ENCODE data around the gene BEGAIN.

The BEGAIN gene

DNA sequence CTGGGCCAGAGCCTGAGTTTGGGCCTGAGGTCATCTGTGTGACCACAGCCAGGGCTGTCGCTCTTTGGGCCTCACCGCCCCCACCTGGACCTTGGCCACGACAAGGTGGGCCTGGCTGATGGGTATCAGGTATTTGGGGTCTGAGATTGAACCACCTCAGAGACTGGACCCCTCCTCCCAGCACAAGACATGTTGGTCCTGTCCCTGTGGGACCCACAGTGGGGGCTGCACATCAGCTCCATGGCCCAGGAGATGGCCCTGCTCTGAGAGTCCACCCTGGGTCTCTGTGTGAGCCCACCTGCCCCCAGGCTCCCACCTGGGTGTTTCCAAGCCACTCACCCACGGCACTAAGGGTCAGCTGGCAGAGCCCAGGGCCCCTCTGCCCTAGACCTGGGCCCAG lies 20.6 kb downstream of the BEGAIN start:
- no peak for DNase-seq

DNA sequence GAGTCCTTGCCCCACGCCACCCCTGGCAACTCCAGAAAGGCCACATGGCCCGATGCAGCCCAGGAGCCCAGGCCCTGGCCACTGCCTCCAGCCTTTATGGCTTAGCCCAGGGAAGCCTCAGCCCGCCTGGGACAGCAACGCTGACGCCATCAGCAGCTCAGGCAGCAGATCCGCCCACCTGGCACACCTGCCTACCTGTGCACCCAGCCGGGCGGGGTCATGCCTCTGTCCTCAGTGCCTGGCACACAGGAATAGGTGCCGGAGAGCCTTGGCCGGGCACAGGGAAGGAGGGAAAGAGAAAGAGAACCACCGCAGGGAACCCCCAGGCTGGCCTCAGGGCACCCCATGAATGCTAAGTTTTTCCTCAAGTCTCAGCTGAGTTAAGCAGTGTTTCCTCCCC lies 21.1 kb downstream of the BEGAIN start:
- no peak for DNase-seq

DNA sequence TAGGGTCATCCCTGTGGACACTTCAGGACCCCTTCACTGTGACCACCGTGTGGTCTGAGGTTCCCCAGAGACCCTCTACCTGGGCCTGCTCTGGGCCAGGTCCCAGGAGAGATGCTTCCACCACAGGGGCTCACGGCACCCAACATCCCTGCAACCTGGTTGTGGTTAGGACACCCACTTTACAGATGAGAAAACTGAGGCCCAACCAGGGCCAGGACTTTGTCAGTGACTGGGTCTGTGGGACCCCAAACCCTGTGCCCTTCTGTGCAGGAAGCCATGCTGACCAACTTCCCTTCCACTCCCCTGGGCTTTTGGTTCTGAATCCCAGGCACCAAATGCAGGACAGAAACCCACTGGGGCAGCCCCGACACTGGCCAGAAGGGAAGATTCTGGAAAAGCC lies 21.6 kb downstream of the BEGAIN start:
- DNase-seq, result no peak

DNA sequence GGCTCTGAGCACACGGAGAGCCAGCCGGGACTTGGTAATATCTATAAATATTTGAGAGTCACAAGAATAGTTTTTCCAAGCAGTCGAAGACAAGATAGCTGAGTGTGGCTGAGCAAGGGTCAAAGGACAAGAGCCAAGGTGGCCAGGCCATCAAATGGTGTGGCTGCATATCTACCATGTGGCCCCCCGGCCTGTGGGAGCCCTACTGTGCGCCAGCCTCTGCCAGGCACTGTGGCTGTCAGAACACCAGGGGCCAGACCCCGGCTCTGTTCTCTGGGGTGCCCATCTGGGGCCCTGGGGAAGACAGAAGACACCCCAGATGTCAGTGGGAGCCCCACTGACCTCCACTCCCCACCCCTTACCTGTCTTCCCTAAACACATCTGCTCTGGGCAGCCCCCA lies 22.7 kb downstream of the BEGAIN start:
- no peak for DNase-seq

DNA sequence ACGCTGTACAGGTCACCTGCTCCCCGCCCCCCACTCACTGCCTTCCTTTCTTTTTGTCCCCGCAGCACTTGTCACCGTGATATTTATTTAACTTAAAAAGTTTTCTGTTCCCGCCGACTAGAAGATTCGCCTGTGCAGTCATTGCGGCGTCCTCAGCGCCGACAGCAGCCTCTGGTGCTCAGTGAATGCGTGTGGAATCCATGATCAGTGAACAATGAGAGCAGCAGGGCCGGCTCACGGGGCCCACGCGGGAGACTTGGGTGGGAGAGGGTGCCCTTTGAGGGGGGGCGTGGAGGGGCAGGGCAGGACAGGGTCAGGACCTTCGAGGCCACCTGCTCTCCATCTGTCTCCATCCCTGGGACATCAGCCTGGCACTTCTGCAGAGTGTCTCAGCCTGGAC lies 24.5 kb downstream of the BEGAIN start:
- no peak for DNase-seq

DNA sequence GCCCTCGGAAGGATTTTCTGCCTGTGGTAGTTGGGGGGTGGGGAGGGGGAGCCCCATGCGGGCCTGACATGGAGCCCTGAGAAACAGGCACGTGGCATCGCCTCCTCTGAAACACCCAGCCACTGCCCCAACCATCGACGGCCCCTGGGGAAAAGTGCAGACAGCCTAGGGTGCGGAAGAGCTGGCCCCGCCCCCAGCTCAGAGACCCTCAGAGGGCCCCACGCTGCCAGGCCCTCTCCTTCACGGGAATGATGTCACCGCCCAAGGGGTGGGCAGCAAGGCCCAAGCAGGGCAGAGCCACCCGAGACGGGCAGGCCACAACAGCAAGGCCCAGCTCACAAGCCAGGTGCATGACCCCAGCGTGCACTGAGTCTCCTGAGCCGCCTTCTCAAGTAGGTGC lies 26.2 kb downstream of the BEGAIN start:
- peak; percentile 47 for DNase-seq

DNA sequence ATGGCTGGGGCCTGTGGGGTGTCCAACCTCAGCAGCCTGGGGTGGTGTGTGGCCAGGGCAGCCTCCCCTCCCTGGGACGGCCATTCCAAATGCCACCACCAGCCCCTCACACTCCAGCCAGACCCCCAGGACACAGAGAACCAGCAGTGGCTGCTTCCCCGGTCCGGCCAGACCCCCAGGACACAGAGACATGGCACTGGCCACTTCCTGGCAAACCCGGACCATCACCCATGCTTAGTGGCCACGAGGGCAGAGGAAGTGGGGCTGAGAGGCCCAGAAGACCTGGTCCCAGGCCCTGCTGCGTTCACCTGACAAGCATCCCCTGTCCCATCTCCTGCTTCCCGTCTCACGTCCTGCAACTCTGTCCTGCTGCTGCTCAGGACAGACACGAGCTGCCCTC lies 26.7 kb downstream of the BEGAIN start:
- no peak for DNase-seq

DNA sequence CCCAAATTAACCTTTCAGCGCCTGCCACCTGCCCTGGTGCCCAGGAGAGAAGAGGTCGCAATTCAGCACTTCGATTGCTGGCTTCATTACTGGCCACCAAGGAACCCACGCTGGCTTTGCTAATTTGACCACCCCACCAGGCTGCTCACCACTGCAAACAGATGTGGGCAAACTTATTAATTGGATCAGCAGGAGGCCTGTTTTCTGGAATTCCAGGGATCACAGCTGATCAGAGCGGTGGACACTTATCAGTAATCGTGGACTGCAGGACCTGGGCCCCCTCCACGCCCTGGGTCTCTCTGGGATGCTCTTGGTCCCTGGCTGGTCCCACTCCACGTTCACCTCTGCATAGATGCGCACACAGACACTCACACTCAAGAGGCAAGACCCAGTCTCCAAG lies 27.8 kb downstream of the BEGAIN start:
- DNase-seq, result no peak

DNA sequence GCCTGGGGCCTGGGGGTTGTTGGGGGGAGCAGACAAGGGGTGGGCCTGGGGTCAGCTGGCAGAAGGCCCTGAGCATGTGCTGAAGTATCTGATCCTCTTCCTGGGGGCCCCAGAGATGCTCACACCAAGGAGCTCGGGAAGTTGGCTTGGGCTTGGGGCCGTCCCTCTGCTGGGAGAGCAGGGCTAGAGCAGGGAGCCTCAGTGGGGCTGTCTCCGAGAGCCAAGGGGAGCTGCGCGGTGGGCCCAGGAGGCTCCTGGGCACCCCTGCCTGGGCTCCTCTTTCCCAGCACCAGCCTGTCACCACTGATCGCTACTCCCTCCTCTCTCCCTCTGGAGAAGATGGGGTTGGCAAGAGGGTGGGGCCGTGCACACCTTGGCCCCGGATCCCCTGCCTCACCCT lies 28.3 kb downstream of the BEGAIN start:
- DNase-seq, result no peak

DNA sequence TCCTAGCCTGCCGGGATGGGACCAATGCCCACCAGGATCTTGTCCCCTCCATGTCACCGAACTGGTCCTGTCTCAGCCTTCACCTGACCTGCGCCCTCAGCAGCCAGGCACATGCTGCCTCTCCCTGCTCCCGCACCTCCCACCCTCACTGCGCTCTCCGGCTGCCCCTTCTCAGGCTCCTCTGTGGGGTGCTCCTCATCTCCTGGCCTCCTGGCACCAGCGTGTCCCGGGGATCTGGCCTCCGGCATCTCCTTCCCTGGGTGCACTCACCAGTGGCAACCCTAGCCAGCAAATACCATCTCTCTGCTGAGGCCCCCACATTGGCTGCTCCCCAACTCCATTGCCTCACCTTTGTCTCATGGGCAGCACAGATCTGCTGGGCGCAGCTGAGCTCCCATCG lies 29.0 kb downstream of the BEGAIN start:
- DNase-seq, result no peak

DNA sequence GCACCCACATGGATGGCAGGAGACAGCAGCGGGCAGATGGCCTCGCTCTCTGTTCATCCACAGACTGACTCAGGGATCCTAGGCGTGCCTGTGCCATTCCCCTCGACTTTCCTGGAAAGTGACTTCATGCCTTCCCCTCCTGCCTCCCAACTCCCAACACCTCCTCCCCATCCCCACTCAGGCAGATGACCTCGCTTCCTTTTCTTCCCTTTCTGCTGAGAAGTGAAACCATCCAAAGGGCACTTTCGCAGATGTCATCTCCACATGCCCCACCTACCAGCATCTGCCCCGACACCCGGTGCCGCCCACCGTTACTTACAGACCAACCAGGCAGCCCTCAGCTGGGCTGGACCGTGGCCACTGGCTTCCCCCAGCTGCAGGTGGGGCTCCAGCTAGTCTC lies 29.6 kb downstream of the BEGAIN start:
- DNase-seq, result no peak

DNA sequence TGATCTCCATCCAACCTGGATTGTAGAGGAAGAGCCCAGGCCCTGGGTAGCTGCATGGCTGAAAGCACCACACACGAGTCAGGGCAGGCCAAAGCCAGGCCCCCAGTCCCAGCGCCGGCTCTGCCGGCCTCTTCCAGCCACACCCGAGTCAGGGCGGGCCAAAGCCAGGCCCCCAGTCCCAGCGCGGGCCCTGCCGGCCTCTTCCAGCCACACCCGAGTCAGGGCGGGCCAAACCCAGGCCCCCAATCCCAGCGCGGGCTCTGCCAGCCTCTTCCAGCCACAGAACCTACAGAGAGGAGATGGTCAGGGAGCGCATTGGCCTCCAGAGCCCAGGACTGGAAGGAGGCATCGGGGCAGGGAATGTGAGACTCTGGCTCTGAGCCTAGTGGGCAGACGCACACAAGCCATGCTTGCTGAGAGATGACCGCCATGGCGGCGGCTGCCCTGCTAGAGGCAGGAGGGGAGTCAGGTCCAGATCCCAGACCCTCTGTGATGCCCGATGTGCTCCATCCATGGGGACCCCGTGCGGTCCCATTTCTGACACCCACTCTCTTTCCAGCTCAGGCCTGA lies 30.2 kb downstream of the BEGAIN start:
- no peak for DNase-seq

DNA sequence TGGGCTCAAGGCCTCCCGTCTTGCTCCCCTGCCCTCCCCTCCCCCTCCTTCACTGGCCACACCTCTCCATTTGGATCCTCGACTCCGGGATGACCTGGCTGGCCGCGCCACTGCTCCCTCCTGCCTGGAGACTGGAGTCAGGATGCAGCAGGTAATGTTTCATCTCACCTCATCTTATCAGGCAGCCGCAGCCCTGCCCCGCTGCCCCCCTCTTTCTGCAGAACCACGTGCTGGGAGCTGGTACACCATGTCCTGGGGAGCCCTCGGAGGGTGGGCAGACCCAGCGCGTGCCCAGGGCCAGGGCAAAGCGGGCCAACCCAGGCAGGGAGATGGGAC lies 31.1 kb downstream of the BEGAIN start:
- no peak for DNase-seq

DNA sequence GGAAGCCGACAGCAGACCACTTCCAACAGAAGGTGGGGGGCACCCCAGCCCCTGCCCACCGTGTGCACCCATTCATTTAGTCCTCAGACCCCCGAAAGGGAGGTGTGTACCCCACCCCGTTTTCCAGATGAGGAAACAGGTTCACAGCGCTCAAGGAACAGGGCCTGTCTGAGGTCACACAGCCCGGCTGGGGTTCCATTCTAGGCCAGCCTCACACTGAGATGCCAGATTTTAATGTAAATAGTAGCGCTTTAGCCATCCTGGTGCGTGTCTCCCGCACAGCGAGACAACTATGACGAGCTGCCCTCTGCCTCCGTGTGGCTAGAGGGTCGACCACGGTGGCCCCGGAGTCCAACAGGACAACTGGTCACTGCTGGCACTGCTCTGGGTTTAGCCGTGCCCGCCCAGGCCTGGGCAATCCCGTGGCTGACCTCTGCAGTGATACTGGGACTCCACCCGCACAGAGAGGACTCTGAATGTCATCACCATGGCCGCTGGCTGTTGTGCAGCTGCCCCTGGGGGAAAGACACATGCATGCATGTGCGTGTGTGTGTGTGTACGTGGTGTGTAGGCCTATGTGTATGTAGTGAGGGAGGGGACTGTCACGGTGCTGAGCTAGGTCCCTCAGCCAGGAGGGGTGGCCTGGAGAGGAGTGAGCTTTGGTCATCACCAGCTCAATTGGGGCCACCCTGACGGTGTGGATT lies 31.6 kb downstream of the BEGAIN start:
- DNase-seq, result peak; percentile 35

DNA sequence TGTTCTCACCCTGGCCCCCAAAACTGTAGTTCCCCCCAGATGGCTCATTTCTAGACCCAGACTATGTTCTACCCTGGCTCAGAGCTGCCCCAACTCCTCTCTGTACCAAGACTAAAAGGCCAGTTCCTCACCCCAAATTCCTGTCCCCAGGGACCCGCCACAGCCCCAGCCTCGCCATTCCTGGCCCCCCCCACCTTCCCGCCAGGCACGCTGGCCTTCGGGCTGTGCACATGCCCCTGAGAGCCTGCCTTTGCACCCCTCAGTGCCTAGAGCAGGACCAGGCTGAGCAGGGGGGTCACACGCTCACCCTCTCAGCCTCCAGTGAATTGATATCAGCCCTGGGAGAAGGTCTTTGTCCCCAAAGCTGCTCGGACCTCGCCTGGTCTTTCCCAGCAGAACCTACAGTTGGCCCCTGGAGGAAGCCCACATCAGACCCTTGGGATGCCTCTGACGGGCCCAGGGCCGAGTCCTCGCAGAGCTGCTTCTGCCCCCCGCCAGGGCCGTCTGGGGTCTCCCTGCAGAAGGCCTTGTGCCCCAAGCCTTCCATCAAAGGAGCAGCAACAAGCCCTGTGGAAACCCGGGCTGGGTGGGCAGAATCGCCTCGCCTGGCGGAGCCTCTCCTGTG lies 32.4 kb downstream of the BEGAIN start:
- DNase-seq, result no peak

DNA sequence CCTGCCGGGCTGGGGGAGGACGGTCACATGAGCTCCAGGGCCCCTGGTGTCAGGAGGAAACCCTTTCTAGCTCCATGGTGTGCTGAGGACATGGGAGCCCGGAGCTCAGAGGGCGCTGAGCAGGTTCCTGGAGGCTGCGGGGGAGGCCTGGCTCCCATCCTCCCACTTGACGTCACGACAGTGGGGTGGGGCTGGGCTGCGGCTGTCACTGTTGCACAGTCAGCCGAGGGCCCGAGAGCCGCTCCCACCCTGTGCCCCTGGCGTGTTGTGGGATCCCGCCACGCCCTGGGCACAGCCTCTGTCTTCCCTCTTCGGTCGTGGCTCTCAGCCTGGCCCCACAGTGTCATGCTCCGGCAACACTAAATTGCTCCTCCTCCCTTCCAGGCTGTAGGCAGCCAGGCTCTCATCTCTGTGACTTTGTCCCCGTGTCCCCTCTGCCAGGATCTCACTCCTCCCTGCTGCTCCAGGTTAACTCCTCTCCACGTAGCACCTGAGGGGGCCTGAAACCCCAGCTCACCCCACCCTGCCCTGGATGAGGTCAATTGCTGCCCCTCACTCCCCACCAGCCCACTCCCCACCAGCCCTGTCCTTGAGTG lies 33.0 kb downstream of the BEGAIN start:
- no peak for DNase-seq

DNA sequence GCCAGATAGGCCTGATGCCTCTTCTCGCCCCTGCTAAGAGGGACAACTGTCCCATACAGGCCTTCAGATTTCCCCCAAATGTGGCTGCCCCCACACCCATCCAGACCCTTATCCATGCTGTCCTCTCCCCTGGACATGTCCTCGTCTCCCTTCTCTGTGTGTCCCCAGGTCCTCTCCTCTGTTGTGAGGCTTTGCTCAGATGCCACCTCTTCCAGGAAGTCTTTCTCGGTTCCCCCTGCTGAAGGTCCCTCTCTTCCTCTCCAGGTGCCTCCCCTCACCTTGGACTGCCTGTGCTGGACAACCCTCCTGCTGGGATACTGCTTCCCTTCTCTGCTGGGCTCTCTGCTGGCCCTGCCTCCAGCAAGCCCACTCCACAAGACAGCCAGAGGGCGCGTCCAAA lies 33.7 kb downstream of the BEGAIN start:
- no peak for DNase-seq

DNA sequence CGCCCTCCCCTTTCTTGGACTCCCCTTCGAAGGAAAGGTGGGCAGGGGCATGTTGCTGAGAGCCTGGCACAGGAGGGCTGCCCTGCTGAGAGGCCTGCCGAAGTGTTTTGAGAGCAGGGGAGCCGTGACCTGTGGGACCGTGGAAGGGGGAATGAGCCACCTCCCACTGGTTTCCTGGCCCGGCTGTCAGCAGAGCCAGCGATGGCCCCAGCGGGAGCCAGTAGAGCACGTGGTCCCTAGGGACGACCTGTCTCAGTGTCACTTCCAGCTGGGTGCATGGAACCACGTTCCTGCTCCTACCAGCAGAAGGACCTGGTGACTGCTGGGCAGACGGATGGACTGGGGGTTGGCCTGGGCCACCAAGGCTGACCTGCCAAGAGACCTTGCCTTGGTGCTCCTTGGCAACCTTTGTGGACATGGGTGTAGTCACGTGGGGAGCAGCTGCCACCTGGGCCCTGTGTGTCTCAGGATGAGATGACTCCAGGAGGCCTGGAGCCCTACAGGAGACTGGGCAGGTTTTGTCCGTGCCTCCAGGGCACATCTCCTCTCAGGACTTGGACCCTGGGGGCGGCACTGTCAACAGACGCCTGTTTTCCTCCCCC lies 34.6 kb downstream of the BEGAIN start:
- no peak for DNase-seq

DNA sequence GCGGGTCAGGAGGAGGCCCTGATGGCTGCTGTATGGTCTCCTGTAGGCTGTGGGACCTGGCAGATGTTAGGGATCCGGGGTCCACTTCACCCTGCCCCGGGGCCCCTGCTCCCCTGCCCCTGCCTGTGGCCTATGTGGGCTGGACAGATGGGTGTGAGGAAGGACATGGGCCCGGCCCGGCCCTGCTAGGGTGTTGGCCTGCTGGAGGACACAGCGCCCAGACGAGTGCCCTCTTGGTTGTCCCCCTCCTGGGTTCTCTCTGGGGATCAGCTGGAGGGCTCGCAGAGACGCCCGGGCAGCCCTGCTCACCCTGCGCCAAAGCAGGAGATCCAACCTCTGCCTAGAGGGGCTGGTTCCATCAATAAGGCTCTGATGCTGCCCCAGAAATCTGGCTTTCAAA lies 36.2 kb downstream of the BEGAIN start:
- DNase-seq, result no peak

DNA sequence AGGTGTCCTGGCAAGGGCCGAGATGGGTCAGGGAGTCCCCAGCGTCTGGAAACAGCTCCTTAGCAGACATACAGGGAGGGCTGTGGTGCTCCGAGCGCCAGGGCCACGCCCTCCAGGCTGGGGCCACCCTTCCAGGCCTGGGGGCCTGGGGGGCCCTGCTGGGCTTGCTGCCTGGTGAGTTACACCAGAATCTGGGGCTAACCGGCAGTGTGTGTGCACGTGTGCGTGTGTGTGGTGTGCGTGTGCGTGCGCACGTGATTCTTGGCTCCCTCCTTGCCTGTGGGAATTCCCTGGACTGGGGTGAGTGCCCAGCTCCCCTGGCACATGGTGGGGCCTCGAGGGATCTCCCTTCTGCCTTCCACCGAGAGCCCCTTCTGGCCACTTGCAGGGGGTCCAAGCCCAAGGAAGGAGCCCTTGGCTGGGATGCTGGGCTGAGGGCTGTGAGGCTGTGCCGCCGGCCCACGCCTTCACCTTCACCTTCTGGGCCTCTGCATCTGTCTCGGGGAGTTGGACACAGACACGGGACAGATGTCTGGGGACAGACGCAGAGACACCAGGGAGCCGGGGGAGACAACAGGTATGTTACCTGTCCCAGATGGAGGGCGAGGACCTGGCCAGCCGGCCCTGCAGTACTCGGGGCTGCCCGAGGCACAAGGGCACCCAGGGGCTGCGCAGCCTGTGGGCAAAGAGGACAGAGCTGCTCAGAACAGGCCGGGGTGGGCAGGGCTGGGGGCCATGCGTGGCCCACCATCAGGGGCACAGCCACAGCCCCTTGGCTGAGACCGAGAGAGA lies 37.2 kb downstream of the BEGAIN start:
- no peak for DNase-seq

DNA sequence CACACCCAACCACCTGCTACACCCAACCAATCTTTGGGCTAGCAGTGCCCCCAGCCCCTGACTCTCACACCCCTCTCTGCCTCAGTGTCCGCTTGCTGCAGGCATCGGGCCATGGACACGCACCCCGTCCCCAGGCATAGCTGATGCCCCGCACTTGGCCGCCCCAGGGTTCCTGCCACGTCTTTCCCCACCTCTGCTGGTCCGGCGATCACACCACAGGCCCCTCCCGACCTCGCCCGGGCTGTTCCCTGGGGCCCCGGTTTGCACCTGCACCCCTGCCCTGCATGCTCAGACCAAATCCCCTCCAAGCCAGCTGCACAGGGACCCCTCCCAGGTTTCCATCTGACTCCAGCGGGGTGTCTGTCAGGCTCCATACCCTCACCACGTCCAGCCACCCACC lies 38.3 kb downstream of the BEGAIN start:
- no peak for DNase-seq

DNA sequence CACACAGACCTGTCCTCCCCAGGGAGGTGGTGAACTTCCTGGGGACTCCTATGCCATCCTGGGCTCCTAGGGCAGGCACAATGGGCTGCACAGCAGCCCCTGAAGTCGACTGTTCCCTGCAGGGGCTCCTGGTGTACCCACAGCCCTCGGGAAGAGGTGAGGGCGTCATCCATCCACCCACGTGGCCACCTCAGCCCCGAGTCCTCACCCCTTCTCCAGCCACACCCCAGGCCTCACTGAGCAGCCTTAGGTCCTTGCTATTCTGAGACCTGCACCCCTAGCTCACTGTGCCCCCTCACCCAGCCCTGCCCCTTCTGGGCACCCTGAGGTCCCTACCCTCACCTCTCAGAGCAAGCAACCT lies 38.9 kb downstream of the BEGAIN start:
- no peak for DNase-seq

DNA sequence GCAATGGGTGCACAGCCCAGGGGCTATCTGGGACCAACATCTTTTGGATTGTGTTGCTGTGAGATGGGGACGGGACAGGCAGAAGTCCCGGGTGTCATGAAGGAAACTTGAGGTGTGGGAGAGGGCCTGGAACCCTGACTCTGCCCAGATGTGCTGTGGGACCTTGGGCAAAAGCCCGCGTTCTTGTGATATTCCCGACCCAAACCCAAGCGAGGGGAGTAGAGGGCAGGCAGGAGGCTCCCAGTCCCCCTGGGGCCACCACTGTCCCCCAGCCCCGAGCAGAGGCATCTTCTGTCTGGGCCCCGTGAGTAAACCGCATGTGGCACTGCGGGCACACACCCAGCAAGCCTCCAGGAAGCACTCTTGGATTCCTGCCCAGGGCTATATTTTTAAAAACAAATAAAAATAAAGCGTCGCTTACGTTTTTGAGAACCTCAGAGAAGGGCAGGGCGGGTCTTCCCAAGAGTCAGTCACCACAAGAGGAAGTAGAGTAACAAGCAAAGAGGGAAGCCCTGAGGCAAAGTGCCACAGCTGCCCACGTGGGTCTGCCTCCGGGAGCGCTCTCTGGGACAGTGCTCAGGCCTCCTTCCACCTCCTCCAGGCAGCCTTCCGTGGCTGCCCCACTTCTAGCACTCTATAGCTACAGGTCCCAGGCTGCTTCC lies 39.5 kb downstream of the BEGAIN start:
- no peak for DNase-seq
